Esophagus muscularis mucosa (tissue), 4 donors: Measurements from ENCODE around the gene PEX14. TPM values are rescaled to one million over a fixed set of nuclear protein-coding genes. Genes with fewer than 3 reads are reported as not detected.

ENCODE experiments used
- DNase-seq: peaks from one replicate; pipeline ENCODE4 v3.0.0-alpha.2; 2017; ENCODE audit errors: extremely low spot score
- H3K27ac ChIP-seq, 4 donors: fragments of 200-600 bp; sonication (generic); replicated peaks in 1 of 4; 1 replicate in 3 of 4; 2 replicates in 1 of 4; pipeline ENCODE4 v1.5.1; 2016 to 2019; ENCODE audit warnings: mild to moderate bottlenecking in 1 of 4
- H3K27me3 ChIP-seq, 4 donors: fragments of 200-600 bp; sonication (generic); one replicate each; pipeline versions ENCODE4 v1.5.1 to v1.6.0; 2016 to 2019
- H3K36me3 ChIP-seq, 4 donors: fragments of 200-600 bp; sonication (generic); one replicate each; pipeline ENCODE4 v1.5.1; 2016 to 2019
- H3K4me1 ChIP-seq, 4 donors: fragments of 200-600 bp; sonication (generic); one replicate each; pipeline ENCODE4 v1.5.1; 2016 to 2019
- H3K4me3 ChIP-seq, 4 donors: fragments of 200-600 bp; sonication (generic); 1 replicate in 2 of 4; 2 replicates in 2 of 4; pipeline ENCODE4 v1.5.1; 2016 to 2019; ENCODE audit warnings: mild to moderate bottlenecking in 4 of 4, moderate library complexity in 1 of 4
- H3K9me3 ChIP-seq, 4 donors: fragments of 200-600 bp; sonication (generic); 1 replicate in 3 of 4; 2 replicates in 1 of 4; pipeline ENCODE4 v1.5.1; 2016 to 2019
- EP300 ChIP-seq: sonication (generic); formaldehyde crosslinking; IDR thresholded peaks from one replicate; pipeline ENCODE4 v1.6.1; 2017; ENCODE audit warnings: antibody characterized with exemption
- POLR2A ChIP-seq: fragments of 450-650 bp; IDR thresholded peaks from one replicate; pipeline ENCODE4 v1.6.1; 2017; ENCODE audit warnings: antibody characterized with exemption, moderate library complexity, mild to moderate bottlenecking, low read depth
- POLR2AphosphoS5 ChIP-seq, 2 donors: sonication (generic); formaldehyde crosslinking; IDR thresholded peaks; one replicate each; pipeline ENCODE4 v1.6.1; 2017; ENCODE audit warnings: antibody characterized with exemption in 2 of 2
- WGBS: methylation state at CpG from one replicate; pipeline ENCODE4 v1.1.5; 2018; 5-methylcytosine and 5-hydroxymethylcytosine counted together
- intact Hi-C: fragments of 100-400 bp; cut with DNase I; formaldehyde crosslinking; loops from one replicate; pipeline ENCODE4 v1.15.1; 2023
- total RNA-seq, 4 donors: library from RNA; depleted of rRNA; stranded (reverse); fragments of >200 nt; gene quantifications; one replicate each; pipeline versions ENCODE4 v1.1.0 to v1.2.1, GENCODE V29; 2016
- TF ChIP-seq, protein P1 (sequence below), 3 experiments: fragments of 200-600 bp in 2 of 3; fragments of 450-650 bp in 1 of 3; sonication (generic) in 2 of 3; IDR thresholded peaks; one replicate each; pipeline ENCODE4 v1.5.1; 2017 to 2019; ENCODE audit warnings: antibody characterized with exemption in 3 of 3, mild to moderate bottlenecking in 2 of 3, moderate library complexity in 1 of 3

The PEX14 gene
- total RNA-seq, 4 donors from 2014 or later = 16.2 to 24.2 (median 20.1) TPM

DNA sequence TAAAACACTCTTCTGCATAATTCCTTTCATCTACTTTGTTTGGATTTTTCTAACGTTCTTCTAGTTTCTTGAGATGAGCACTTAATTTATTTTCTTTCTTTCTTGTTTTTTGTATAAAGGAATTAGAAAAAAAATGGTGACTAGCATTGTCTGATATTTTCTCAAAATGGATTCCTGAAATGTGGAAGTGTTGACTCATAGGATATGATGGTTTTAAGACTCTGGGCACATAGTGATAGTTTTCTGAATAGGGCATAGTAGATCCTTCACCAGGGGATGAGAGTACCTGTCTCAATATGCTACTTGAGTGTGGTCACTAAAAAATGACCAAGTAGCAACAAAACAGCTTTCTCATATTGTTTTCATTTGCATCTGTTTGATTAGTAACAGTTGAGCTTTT lies 100.9 kb downstream of the PEX14 start:
- no peak for DNase-seq
- Histone ChIP-seq H3K27me3 (no peaks in the 10 kb centered on the region), H3K36me3 (no peaks in the 10 kb centered on the region), H3K4me1 (no peaks in the 10 kb centered on the region), H3K27ac (no peak overlapping the region), H3K4me3 (no peak overlapping the region), H3K9me3 (no peaks in the 10 kb centered on the region)
- WGBS = 42% methylated on average over 1 of the region's 1 CpG
- TF ChIP-seq POLR2A (no peak), EP300 (no peak), POLR2AphosphoS5 (IDR thresholded peaks at IDR 0.05) (no peak)
- TF ChIP-seq, protein P1, sequence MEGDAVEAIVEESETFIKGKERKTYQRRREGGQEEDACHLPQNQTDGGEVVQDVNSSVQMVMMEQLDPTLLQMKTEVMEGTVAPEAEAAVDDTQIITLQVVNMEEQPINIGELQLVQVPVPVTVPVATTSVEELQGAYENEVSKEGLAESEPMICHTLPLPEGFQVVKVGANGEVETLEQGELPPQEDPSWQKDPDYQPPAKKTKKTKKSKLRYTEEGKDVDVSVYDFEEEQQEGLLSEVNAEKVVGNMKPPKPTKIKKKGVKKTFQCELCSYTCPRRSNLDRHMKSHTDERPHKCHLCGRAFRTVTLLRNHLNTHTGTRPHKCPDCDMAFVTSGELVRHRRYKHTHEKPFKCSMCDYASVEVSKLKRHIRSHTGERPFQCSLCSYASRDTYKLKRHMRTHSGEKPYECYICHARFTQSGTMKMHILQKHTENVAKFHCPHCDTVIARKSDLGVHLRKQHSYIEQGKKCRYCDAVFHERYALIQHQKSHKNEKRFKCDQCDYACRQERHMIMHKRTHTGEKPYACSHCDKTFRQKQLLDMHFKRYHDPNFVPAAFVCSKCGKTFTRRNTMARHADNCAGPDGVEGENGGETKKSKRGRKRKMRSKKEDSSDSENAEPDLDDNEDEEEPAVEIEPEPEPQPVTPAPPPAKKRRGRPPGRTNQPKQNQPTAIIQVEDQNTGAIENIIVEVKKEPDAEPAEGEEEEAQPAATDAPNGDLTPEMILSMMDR (IDR thresholded peaks at IDR 0.05) = no peak
- intact Hi-C loops = no loop called here

GRCh38 chr1:10578070-10578469 lies 103.3 kb downstream of the PEX14 start:
- intact Hi-C loops = no loop called here
- no peaks in the 10 kb centered on the region for H3K4me1 ChIP-seq
- no peak overlapping the region for H3K4me3 ChIP-seq
- no peaks in the 10 kb centered on the region for H3K27me3 ChIP-seq
- no peaks in the 10 kb centered on the region for H3K36me3 ChIP-seq
- no peak for DNase-seq
- WGBS = 79% methylated on average over 4 of the region's 4 CpGs
- H3K27ac ChIP-seq = no peak overlapping the region
- TF ChIP-seq EP300 (no peak), POLR2AphosphoS5 (IDR thresholded peaks at IDR 0.05) (no peak), POLR2A (no peak)
- TF ChIP-seq, protein P1 (IDR thresholded peaks at IDR 0.05) = no peak
- H3K9me3 ChIP-seq = no peaks in the 10 kb centered on the region

DNA sequence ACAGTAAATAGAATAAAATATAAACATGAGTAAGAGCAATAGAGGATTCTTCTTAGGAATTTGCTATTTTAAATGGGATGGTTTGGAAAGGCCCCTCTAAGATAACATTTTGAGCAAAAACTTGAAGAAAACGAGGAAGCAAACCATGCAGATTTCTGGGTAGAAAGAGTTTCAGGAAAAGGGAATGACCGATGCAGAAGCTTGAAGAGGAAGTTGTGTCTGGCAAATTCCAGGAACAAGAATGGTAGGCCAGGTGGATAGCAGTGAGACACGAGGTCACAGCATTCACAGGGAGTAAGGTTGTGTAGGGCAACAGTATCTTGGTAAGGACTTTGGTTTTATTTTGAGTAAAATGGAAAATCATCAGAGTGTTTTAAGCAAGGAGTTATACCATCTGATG lies 108.9 kb downstream of the PEX14 start:
- H3K9me3 ChIP-seq = no peaks in the 10 kb centered on the region
- H3K4me1 ChIP-seq = no peaks in the 10 kb centered on the region
- no peaks in the 10 kb centered on the region for H3K27me3 ChIP-seq
- no peak overlapping the region for H3K4me3 ChIP-seq
- no peak overlapping the region for H3K27ac ChIP-seq
- DNase-seq = no peak
- H3K36me3 ChIP-seq = no peaks in the 10 kb centered on the region
- intact Hi-C loops = no loop called here
- TF ChIP-seq POLR2A = no peak
- TF ChIP-seq, protein P1 (IDR thresholded peaks at IDR 0.05) = no peak
- no peak for TF ChIP-seq EP300
- no peak for TF ChIP-seq POLR2AphosphoS5 (IDR thresholded peaks at IDR 0.05)
- WGBS = 62% methylated on average over 3 of the region's 3 CpGs

- TF ChIP-seq, protein P1 (IDR thresholded peaks at IDR 0.05) = no peak
- TF ChIP-seq EP300 (no peak), POLR2AphosphoS5 (IDR thresholded peaks at IDR 0.05) (no peak), POLR2A (no peak)
- no peaks in the 10 kb centered on the region for H3K27me3 ChIP-seq
- H3K36me3 ChIP-seq = no peaks in the 10 kb centered on the region
- no peak overlapping the region for H3K27ac ChIP-seq
- no peaks in the 10 kb centered on the region for H3K4me1 ChIP-seq
- no peaks in the 10 kb centered on the region for H3K9me3 ChIP-seq
- WGBS = 91% methylated on average over 1 of the region's 1 CpG
- no peak for DNase-seq
- H3K4me3 ChIP-seq = no peak overlapping the region
- intact Hi-C loops = no loop called here
Measured at GRCh38 chr1:10585242-10585641, 110.5 kb downstream of the PEX14 start.

DNA sequence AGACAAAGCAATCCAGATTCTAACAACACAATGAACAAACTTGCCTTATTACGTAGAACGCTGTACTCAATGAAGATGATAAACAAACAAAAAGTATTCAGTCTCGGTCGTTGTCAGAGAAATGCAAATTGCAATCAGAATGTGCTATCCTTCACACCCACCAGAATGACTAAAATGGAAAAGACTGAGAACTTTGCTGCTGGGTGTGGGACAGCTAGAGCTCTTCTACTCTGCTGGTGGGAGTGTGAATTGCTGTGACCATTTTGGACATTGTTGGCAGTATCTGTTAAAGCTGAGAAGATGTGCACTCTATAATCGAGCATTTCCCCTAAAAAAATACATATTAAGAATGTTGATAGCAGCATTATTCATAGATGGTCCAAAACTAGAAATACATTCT lies 111.4 kb downstream of the PEX14 start:
- no peak overlapping the region for H3K27ac ChIP-seq
- no peaks in the 10 kb centered on the region for H3K36me3 ChIP-seq
- H3K4me1 ChIP-seq = peaks cover 0 to 3% (median 0%) of the 10 kb centered on the region in 4 donors
- intact Hi-C loops = no loop called here
- H3K4me3 ChIP-seq = no peak overlapping the region
- H3K27me3 ChIP-seq = no peaks in the 10 kb centered on the region
- no peak for DNase-seq
- no peaks in the 10 kb centered on the region for H3K9me3 ChIP-seq
- 95% methylated on average over 5 of the region's 5 CpGs for WGBS
- TF ChIP-seq POLR2A (no peak), POLR2AphosphoS5 (IDR thresholded peaks at IDR 0.05) (no peak), EP300 (no peak)
- TF ChIP-seq, protein P1 (IDR thresholded peaks at IDR 0.05) = no peak
